Calu3 (cell line): ENCODE measurements around the gene RXFP2. TPM values are rescaled to one million over a fixed set of nuclear protein-coding genes. Genes with fewer than 3 reads are reported as not detected.
A peak's percentile ranks its signal among the peaks of the same experiment; 100 is the strongest.

ENCODE experiments used
- BruUV-seq: library from RNA; stranded (reverse); fragments of 400-500 nt; replicated peaks from 2 replicates; lab custom pipeline; 2021; lab: Mats Ljungman, UMichigan
- CTCF ChIA-PET: fragments of 300-600 bp; sonication (Branson Sonifier 250); formaldehyde crosslinking; loops from one replicate; lab custom pipeline; 2022; ENCODE audit warnings: antibody characterized with exemption; lab: Charles Lee
- DNase-seq: peaks from one replicate; pipeline ENCODE4 v3.0.0; 2022
- H3K27ac Mint-ChIP-seq: one replicate; pipeline ENCODE4 v1.8.0; 2022; ENCODE audit warnings: mixed read lengths; ENCODE audit not compliant: unreplicated experiment
- H3K27me3 Mint-ChIP-seq: one replicate; pipeline ENCODE4 v1.8.0; 2022; ENCODE audit warnings: mixed read lengths; ENCODE audit not compliant: unreplicated experiment
- H3K36me3 Mint-ChIP-seq: one replicate; pipeline ENCODE4 v1.8.0; 2022; ENCODE audit warnings: mild to moderate bottlenecking, moderate library complexity, mixed read lengths; ENCODE audit not compliant: insufficient read depth, unreplicated experiment
- H3K4me1 Mint-ChIP-seq: one replicate; pipeline ENCODE4 v1.8.0; 2022; ENCODE audit warnings: mild to moderate bottlenecking, low read depth, mixed read lengths; ENCODE audit not compliant: unreplicated experiment
- H3K4me3 Mint-ChIP-seq: one replicate; pipeline ENCODE4 v1.8.0; 2022; ENCODE audit warnings: mild to moderate bottlenecking, low read depth, moderate library complexity, mixed read lengths; ENCODE audit not compliant: unreplicated experiment
- H3K9me3 Mint-ChIP-seq: one replicate; pipeline ENCODE4 v1.8.0; 2022; ENCODE audit warnings: low read depth, mixed read lengths; ENCODE audit not compliant: unreplicated experiment
- CTCF ChIP-seq: fragments of 200-600 bp; IDR thresholded peaks from one replicate; pipeline ENCODE4 v1.8.0; 2022; ENCODE audit warnings: antibody characterized with exemption; ENCODE audit not compliant: unreplicated experiment
- intact Hi-C: fragments of 100-400 bp; cut with micrococcal nuclease; formaldehyde crosslinking; loops from one replicate; pipeline ENCODE4 v1.10.0; 2022; ENCODE audit not compliant: unreplicated experiment
- total RNA-seq: library from RNA; stranded (reverse); gene quantifications from 2 replicates; pipeline ENCODE4 v1.2.3, GENCODE V29; 2022

RXFP2 gene
- total RNA-seq, 1 experiment from 2014 or later = not detected

DNA sequence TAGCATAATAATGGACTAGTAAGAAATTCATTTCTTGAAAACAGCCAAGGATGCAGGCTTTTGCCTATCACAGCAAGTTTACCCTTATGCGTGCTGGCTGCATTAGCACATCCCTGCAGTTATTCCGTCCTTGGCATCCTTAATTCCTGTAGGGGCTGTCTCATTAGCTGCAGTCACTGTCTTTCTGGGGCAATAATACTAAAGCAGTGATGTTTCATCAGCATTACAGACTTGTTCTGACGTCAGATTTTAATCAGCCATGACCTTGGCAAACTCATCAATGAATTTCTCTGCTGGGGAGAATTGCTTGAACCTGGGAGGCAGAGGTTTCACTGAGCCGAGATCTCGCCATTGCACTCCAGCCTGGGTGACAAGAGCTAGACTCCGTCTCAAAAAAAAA, 103.7 kb downstream of the RXFP2 start:
- intact Hi-C loops = no loop called here
- Mint-ChIP-seq H3K4me3 (no peak overlapping the region), H3K27ac (no peak overlapping the region), H3K36me3 (peaks cover 5% of the 10 kb centered on the region), H3K27me3 (peaks cover 19% of the 10 kb centered on the region), H3K4me1 (no peaks in the 10 kb centered on the region), H3K9me3 (no peaks in the 10 kb centered on the region)
- no peak for TF ChIP-seq CTCF
- no TSS peak for BruUV-seq
- DNase-seq = no peak
- CTCF ChIA-PET = interaction anchor here (0.7 kb wide), 1 partner anchor 9 kb away, joined by 7 read pairs; no protein-coding TSS in a partner anchor

- Mint-ChIP-seq H3K36me3 (peaks cover 5% of the 10 kb centered on the region), H3K4me3 (peak overlapping the region; percentile 87), H3K9me3 (no peaks in the 10 kb centered on the region), H3K4me1 (no peaks in the 10 kb centered on the region), H3K27me3 (peaks cover 15% of the 10 kb centered on the region), H3K27ac (no peak overlapping the region)
- TF ChIP-seq CTCF = no peak
- CTCF ChIA-PET = no interaction called here
- peak; percentile 88 for DNase-seq
- intact Hi-C loops = no loop called here
- no TSS peak for BruUV-seq
These were observed 107.0 kb downstream of the RXFP2 start for GRCh38 chr13:31846182-31846938.

GRCh38 chr13:31846961-31847752, 107.8 kb downstream of the RXFP2 start:
- Mint-ChIP-seq H3K4me3 (peak overlapping the region; percentile 87), H3K9me3 (no peaks in the 10 kb centered on the region), H3K36me3 (peaks cover 5% of the 10 kb centered on the region), H3K4me1 (no peaks in the 10 kb centered on the region), H3K27ac (no peak overlapping the region), H3K27me3 (peaks cover 23% of the 10 kb centered on the region)
- DNase-seq = no peak
- TF ChIP-seq CTCF = no peak
- BruUV-seq = no TSS peak
- intact Hi-C loops = no loop called here
- CTCF ChIA-PET = no interaction called here

DNA sequence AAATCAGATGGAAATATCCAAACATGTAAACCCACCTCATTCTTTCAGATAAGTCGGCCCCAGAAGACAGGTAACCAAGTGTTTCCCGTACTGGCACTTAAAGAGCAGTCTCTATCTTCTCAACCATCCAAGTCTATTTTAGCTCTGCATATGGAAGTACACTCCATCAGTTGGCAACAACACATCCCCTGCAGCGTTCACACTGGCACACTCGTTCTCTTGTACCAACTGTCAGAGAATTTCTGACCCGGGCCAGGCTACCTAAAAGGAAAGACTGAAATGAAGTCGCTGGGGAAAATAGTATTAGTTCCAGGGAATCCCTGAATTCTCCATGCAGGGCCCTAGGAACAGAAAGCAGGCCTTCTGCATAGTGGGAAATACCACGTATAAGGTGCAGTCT, 109.3 kb downstream of the RXFP2 start:
- no peaks in the 10 kb centered on the region for H3K9me3 Mint-ChIP-seq
- no peak for DNase-seq
- no TSS peak for BruUV-seq
- intact Hi-C loops = no loop called here
- H3K36me3 Mint-ChIP-seq = peaks cover 5% of the 10 kb centered on the region
- no peak overlapping the region for H3K27ac Mint-ChIP-seq
- CTCF ChIA-PET = no interaction called here
- H3K27me3 Mint-ChIP-seq = peaks cover 26% of the 10 kb centered on the region
- no peak for TF ChIP-seq CTCF
- H3K4me1 Mint-ChIP-seq = no peaks in the 10 kb centered on the region
- no peak overlapping the region for H3K4me3 Mint-ChIP-seq
